ENCODE measurements around the gene RNU6-7. TPM values are rescaled to one million over a fixed set of nuclear protein-coding genes. Genes with fewer than 3 reads are reported as not detected.
A peak's percentile ranks its signal among the peaks of the same experiment; 100 is the strongest.

The RNU6-7 gene
- total RNA-seq, 2 donors from 2014 or later: not detected

DNA sequence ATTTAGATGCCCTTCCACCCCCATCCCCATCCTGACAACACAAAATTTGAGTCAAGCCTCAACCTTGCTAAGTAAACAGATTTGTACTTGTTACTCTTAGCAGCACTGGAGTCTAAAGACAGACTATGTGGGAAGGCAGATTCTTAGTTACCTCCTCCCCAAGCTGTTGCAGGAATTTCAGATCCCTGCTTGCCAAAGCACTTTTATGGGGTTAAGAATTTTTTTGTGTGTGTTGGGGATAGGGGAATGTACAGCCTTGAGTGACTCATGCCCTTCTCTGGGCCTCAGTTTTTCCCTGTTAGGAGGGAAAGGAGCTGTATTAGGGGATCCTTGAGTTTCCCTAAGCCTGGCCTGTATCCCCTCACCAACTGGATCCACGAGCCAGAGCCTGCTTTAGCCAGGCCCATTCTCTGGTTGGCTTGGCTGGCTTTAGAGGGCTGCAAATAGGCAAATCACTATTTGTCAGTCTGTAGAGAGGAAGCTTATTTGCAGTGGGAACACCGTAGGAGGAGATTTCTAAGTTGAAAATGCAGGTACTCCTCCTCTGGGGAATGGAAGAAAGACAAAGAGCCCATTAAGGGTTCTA lies 28.9 kb downstream of the RNU6-7 start:
- Histone ChIP-seq H3K9me3 (no peaks in the 10 kb centered on the region), H3K27me3 (no peaks in the 10 kb centered on the region), H3K4me3 (no peak overlapping the region), H3K27ac (peak overlapping the region in 1 of 2 donors; percentile 46), H3K36me3 (no peaks in the 10 kb centered on the region), H3K4me1 (peaks cover 0 to 10% of the 10 kb centered on the region in 2 donors)
- TF ChIP-seq CTCF (IDR thresholded peaks at IDR 0.05): no peak
- no peak for DNase-seq (ENCODE audit: low spot score)

DNA sequence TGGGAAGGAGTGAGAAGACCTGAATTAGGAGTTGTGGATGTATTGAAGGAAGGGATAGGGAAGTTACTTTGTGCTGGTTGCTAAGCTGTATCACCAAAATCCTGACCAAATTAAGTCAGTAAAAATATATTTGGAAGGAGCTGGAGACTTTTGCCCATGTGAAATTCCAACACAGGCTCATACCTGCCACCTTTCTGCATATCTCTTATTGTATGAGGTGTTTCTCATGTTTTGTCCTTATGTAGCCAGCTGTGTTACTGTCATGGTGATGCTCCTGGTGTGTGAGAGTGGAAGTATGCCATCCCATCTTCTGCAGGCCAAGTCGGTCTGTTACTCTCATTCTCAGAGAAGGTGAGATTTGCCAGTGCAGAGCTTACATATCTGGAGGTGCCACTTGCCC lies 30.6 kb downstream of the RNU6-7 start:
- H3K27ac ChIP-seq: no peak overlapping the region
- no peak for TF ChIP-seq CTCF (IDR thresholded peaks at IDR 0.05)

GRCh38 chr14:32233260-32233659 lies 31.4 kb downstream of the RNU6-7 start:
- DNase-seq (ENCODE audit: low spot score): no peak
- H3K9me3 ChIP-seq: no peaks in the 10 kb centered on the region
- no peak overlapping the region for H3K4me3 ChIP-seq
- peaks cover 0 to 10% of the 10 kb centered on the region in 2 donors for H3K4me1 ChIP-seq
- H3K27ac ChIP-seq: no peak overlapping the region
- no peaks in the 10 kb centered on the region for H3K27me3 ChIP-seq
- no peak for TF ChIP-seq CTCF (IDR thresholded peaks at IDR 0.05)
- H3K36me3 ChIP-seq: no peaks in the 10 kb centered on the region

More for the DNA sequence above, 30.6 kb downstream of the RNU6-7 start:
- no peaks in the 10 kb centered on the region for H3K9me3 ChIP-seq
- no peak overlapping the region for H3K4me3 ChIP-seq
- no peaks in the 10 kb centered on the region for H3K36me3 ChIP-seq
- H3K4me1 ChIP-seq: peaks cover 0 to 10% of the 10 kb centered on the region in 2 donors
- no peaks in the 10 kb centered on the region for H3K27me3 ChIP-seq
- DNase-seq (ENCODE audit: low spot score): no peak

DNA sequence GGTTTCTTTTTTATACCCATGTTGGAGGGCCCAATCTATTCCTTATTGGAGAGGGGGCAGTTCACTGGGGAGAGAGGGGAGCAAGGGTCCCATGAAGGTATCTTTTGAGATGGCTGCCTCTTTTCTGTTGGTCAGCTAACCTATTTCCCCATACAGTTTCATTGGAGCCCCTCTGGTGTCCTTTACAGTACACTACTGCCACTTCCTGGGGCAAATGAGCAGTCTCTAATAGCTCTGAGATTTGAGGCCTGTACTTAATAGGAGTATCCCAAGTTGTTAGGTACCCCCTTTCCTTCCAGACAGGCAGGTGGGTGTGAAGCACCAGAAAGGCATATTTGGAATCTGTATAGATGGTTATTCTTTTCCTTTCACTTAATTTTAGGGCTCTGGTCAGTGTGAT lies 42.6 kb downstream of the RNU6-7 start:
- DNase-seq (ENCODE audit: low spot score): no peak
- peak in 1 of 2 donors; percentile 25 for TF ChIP-seq CTCF (IDR thresholded peaks at IDR 0.05)
- Histone ChIP-seq H3K27ac (no peak overlapping the region), H3K4me1 (no peaks in the 10 kb centered on the region), H3K9me3 (no peaks in the 10 kb centered on the region), H3K36me3 (no peaks in the 10 kb centered on the region), H3K4me3 (no peak overlapping the region), H3K27me3 (no peaks in the 10 kb centered on the region)

- H3K4me3 ChIP-seq: no peak overlapping the region
- H3K9me3 ChIP-seq: no peaks in the 10 kb centered on the region
- no peaks in the 10 kb centered on the region for H3K27me3 ChIP-seq
- no peaks in the 10 kb centered on the region for H3K36me3 ChIP-seq
- no peak overlapping the region for H3K27ac ChIP-seq
- DNase-seq (ENCODE audit: low spot score): no peak
- no peak for TF ChIP-seq CTCF (IDR thresholded peaks at IDR 0.05)
- H3K4me1 ChIP-seq: peaks cover 0 to 5% of the 10 kb centered on the region in 2 donors
Observed at GRCh38 chr14:32246751-32247150, 44.9 kb downstream of the RNU6-7 start.

GRCh38 chr14:32249371-32249770 lies 47.5 kb downstream of the RNU6-7 start:
- no peaks in the 10 kb centered on the region for H3K9me3 ChIP-seq
- DNase-seq (ENCODE audit: low spot score): no peak
- H3K4me3 ChIP-seq: no peak overlapping the region
- no peak overlapping the region for H3K27ac ChIP-seq
- peaks cover 0 to 11% of the 10 kb centered on the region in 2 donors for H3K4me1 ChIP-seq
- no peaks in the 10 kb centered on the region for H3K36me3 ChIP-seq
- TF ChIP-seq CTCF (IDR thresholded peaks at IDR 0.05): no peak
- no peaks in the 10 kb centered on the region for H3K27me3 ChIP-seq
